ENCODE measurements around the gene DENND5B. TPM values are rescaled to one million over a fixed set of nuclear protein-coding genes. Genes with fewer than 3 reads are reported as not detected.

DENND5B gene
- polyA plus RNA-seq, 2 of the 4 experiments (the other 2 are of a cell fraction), result 15.5 to 55.2 TPM

- TF ChIP-seq, protein P1, sequence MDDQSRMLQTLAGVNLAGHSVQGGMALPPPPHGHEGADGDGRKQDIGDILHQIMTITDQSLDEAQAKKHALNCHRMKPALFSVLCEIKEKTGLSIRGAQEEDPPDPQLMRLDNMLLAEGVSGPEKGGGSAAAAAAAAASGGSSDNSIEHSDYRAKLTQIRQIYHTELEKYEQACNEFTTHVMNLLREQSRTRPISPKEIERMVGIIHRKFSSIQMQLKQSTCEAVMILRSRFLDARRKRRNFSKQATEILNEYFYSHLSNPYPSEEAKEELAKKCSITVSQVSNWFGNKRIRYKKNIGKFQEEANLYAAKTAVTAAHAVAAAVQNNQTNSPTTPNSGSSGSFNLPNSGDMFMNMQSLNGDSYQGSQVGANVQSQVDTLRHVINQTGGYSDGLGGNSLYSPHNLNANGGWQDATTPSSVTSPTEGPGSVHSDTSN (IDR thresholded peaks at IDR 0.05), result peak; percentile 89
- TF ChIP-seq HOXA7 (CRISPR knock-in tag; IDR thresholded peaks at IDR 0.05), result no peak
- no peak for TF ChIP-seq PHF8 (IDR thresholded peaks at IDR 0.05; ENCODE audit: borderline replicate concordance, low read depth)
- no peak for TF ChIP-seq CHD2 (IDR thresholded peaks at IDR 0.05; ENCODE audit: low read length, partially characterized antibody)
- no peak for TF ChIP-seq EHMT2 (IDR thresholded peaks at IDR 0.05; ENCODE audit: low read depth)
- TF ChIP-seq KDM5A (IDR thresholded peaks at IDR 0.05), result no peak
- TF ChIP-seq MYC (IDR thresholded peaks at IDR 0.05; ENCODE audit: borderline replicate concordance, low read length), result peak; percentile 40; the same call in 1 of the 2 replicates
- TF ChIP-seq RARB (CRISPR knock-in tag; IDR thresholded peaks at IDR 0.05), result no peak
- TF ChIP-seq FOSB (CRISPR knock-in tag; IDR thresholded peaks at IDR 0.05), result no peak
- TF ChIP-seq POLR2A (IDR thresholded peaks at IDR 0.05; ENCODE audit: low read length), result no peak
- peak; percentile 85; the same call in 1 of the 2 replicates for TF ChIP-seq HOXB13 (CRISPR knock-in tag; IDR thresholded peaks at IDR 0.05; ENCODE audit: low read depth)
- no peak for TF ChIP-seq TP53 (CRISPR knock-in tag; IDR thresholded peaks at IDR 0.05)
- TF ChIP-seq JUN (IDR thresholded peaks at IDR 0.05), result peak; percentile 97 to 99
- TF ChIP-seq CEBPB (IDR thresholded peaks at IDR 0.05), result peak; percentile 81 to 95
- no peak for TF ChIP-seq SREBF2 (IDR thresholded peaks at IDR 0.05)
- TF ChIP-seq FOSL2 (IDR thresholded peaks at IDR 0.05), result peak; percentile 95
- peak; percentile 98 for TF ChIP-seq FOSL2 (CRISPR knock-in tag; IDR thresholded peaks at IDR 0.05)
- TF ChIP-seq CHD4 (IDR thresholded peaks at IDR 0.05; ENCODE audit: borderline replicate concordance), result no peak
- TF ChIP-seq ZFP36 (IDR thresholded peaks at IDR 0.05; ENCODE audit: borderline replicate concordance, partially characterized antibody), result no peak
- peak; percentile 97; the same call in 2 of the 3 replicates for TF ChIP-seq BCL3 (IDR thresholded peaks at IDR 0.05)
- peak; percentile 36; the same call in 1 of the 2 replicates for TF ChIP-seq HEYL (CRISPR knock-in tag; IDR thresholded peaks at IDR 0.05)
- TF ChIP-seq RCOR1 (IDR thresholded peaks at IDR 0.05; ENCODE audit: low read depth, low read length), result no peak
- TF ChIP-seq, protein P2, sequence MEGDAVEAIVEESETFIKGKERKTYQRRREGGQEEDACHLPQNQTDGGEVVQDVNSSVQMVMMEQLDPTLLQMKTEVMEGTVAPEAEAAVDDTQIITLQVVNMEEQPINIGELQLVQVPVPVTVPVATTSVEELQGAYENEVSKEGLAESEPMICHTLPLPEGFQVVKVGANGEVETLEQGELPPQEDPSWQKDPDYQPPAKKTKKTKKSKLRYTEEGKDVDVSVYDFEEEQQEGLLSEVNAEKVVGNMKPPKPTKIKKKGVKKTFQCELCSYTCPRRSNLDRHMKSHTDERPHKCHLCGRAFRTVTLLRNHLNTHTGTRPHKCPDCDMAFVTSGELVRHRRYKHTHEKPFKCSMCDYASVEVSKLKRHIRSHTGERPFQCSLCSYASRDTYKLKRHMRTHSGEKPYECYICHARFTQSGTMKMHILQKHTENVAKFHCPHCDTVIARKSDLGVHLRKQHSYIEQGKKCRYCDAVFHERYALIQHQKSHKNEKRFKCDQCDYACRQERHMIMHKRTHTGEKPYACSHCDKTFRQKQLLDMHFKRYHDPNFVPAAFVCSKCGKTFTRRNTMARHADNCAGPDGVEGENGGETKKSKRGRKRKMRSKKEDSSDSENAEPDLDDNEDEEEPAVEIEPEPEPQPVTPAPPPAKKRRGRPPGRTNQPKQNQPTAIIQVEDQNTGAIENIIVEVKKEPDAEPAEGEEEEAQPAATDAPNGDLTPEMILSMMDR (IDR thresholded peaks at IDR 0.05), result no peak
- TF ChIP-seq, protein P3, sequence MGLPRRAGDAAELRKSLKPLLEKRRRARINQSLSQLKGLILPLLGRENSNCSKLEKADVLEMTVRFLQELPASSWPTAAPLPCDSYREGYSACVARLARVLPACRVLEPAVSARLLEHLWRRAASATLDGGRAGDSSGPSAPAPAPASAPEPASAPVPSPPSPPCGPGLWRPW (IDR thresholded peaks at IDR 0.05), result no peak; the same call in 1 of the 2 replicates
- no peak for TF ChIP-seq RNF2 (IDR thresholded peaks at IDR 0.05; ENCODE audit: borderline replicate concordance, low read depth)
Measured at GRCh38 chr12:31518680-31519227, 72.2 kb downstream of the DENND5B start (continued).

- DNase-seq (ENCODE audit: low read depth in 1 of 2, low spot score in 1 of 2) (no peak), ATAC-seq (peak; percentile 48 to 54; a peak in 5 of 6 replicates), FAIRE-seq (peak; percentile 51)
- Histone ChIP-seq H3K9me3 (no peaks in the 10 kb centered on the region), H3K4me1 (peaks cover 91% of the 10 kb centered on the region), H3K27ac (peak overlapping the region; percentile 90 to 94), H3K4me2 (peak overlapping the region; percentile 85), H3K4me3 (0 out of 3 replicates have a peak overlapping the region, but pooled peaks have one; percentile 7)
- ChIA-PET CTCF (interaction anchor here (0.5 to 3.4 kb wide), 6 partner anchors 15 to 822 kb away, joined by 3 to 10 read pairs (median 4); partner anchors contain the start of gene IPO8), POLR2A (interaction anchor here (0.6 to 3.7 kb wide), 9 partner anchors 9 to 102 kb away, joined by 3 to 44 read pairs (median 5); partner anchors contain the start of gene DENND5B)
- TF ChIP-seq ZNF302 (CRISPR knock-in tag; IDR thresholded peaks at IDR 0.05) (no peak), CBX2 (IDR thresholded peaks at IDR 0.05; ENCODE audit: borderline replicate concordance, low read depth) (no peak), FOSL2 (IDR thresholded peaks at IDR 0.05) (no peak), FOSL2 (CRISPR knock-in tag; IDR thresholded peaks at IDR 0.05) (peak; percentile 34), TFCP2L1 (CRISPR knock-in tag; IDR thresholded peaks at IDR 0.05) (no peak), REST (IDR thresholded peaks at IDR 0.05) (no peak)
- WGBS (ENCODE audit: missing lambda C conversion rate), result 7% methylated on average over 1 of the region's 1 CpG
Measured at GRCh38 chr12:31517994-31518393, 72.9 kb downstream of the DENND5B start.

Measured in A549 (cell line).